Measurements from ENCODE around the gene PON1.

DNA sequence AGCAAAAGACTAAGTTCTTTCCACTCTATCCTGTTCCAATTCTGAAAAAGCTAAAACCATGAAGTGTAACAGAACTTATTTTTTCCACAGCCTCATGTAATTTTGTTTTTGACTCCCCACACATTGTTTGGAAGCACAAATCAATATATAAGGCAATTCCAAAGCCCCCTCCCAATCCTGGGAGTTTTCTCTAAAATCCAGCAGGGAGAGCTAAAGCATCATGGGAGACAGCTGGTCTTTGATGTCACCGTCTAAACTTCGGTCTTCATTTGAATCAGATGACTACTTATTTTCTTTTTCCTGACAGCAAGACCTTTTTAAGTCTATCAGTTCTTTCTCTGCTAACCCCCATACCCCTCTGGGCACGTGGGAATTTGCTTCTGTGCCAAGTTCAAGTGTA is 33.3 kb upstream of the PON1 start:
- TF ChIP-seq CTCF (IDR thresholded peaks at IDR 0.05) (no peak), POLR2A (IDR thresholded peaks at IDR 0.05) (no peak)

Measured in uterus (tissue), 2 donors.